ENCODE measurements around the gene EDARADD.
"Not testable (repeated sequence)": the region's sequence is repeated elsewhere in the genome, so short reads cannot be mapped to it uniquely, and the experiment has no call there.

Gene EDARADD

DNA sequence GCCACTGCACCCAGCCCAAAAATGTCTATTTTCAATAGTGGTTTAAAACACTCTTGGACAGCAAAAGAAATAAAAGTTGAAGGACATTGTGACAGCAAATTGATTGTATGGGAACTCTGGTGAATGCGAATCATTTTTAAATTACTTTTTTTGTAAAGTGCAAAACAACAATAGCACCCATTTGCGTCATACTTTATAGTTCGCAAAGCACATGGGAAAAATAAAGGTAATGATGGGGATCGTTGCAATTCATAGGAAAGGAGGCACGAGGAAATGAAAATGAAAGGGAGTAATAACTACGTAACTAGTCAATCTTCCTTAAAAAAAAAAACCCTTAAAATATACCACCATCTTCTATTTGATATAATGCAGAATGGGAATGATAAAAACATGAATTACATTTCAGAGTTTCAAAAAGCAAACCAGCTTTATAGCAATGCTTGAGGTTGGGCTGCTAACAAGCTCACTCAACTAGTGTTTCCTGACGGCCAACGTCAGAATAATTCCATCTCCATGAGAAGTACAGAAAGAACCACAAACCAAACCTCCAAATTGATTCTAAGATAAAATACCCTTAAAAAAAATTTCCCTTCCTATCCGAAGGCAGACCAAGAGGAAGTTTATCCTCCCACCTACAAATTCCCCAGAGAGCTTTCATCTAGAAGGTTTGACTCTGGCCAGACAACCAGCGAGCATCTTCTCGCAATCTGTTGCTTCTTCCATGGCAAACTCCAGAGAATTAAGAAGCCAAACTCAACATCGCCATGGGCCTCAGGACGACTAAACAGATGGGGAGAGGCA lies at the start of gene EDARADD:
TSS of gene EDARADD (plus strand) at position 606 of the 801 bp plus-strand sequence. CDS start at position 765, 159 bp downstream.
- DNase-seq: no peak

DNA sequence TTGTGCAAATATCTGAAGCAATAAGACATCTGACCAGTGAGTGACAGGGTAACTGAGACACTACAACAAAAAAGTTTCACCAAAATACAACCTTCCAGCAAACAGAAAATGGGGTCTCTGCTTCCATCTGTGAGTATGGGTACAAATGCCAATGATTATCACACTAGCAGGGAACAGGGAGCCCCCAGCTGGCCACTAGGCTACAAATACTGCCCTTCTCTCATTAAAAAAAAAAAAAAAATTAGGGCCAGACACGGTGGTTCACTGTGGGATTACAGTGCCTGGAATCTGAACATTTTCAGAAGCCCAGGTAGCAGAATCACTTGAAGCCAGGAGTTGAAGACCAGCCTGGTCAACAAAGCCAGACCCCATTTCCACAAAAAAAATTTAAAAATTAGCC lies 48.4 kb upstream of the EDARADD start:
- DNase-seq: no peak

DNA sequence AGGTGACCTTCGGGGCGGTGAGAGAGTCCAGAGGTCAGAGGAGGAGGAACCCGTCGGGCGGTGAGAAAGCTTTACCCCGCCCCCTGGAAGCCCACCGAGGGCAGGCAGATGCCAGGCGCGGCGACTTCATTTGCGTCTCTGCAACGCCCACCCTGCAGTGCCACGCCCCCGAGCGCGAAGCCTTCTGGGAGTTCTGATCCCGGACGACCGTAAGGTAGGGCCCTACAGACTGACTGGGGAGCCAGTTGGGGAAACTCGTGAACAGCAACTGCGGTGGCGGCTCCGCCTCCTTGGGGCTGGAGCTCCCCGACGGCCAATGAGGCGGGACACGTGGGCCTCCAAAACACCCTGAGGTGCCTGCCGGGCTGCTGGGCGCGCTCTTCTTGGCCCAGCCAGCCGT lies 46.0 kb upstream of the EDARADD start:
- no peak for DNase-seq

DNA sequence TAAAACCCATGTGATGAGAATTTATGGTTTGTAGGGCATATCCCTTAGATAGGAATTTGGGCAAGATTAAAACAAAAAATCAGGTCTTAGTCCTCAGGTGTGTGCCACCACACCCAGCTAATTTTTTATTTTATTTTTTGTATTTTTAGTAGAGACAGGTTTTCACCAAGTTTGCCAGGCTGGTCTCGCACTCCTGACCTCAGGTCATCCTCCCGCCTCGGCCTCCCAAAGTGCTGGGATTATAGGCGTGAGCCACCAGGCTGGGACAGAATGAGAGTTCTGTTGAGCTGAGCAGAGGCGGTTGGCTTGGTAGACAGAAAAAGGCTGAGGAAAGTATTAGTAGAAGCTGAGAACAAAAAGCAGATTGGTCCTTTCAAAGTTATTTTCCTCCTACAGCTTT lies 43.8 kb upstream of the EDARADD start:
- no peak for DNase-seq

DNA sequence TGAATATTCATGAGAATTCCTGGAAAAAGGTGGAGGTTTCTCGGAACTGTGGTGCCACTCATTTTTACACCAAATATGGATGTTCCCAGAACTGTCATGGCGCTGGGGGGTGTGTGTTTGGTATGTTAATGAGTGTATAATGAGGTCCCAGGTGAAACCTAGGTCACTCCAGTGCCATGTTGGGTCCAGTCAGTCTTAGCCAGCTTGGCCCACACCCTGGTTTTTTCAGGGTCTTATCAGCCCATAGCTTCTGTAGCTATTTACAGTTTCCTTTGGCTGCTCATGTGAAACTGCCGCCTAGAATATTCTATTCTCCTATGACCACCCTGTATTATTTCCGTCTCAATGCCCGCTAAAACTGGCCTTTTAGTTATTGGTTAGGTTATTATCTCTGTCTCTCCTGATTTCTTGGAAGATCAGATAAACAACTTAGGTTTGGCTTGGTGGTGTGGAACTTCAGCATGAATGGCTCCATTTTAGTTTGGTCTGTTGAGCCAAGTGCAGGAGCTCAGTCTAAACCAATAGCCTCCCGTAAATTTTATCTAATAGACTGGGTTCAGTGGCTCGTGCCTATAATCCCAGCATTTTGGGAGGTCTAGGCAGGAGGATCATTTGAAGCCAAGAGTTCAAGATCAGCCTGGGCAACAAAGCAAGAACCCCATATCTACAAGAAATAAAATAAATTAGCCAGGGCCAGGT lies 42.1 kb upstream of the EDARADD start:
- no peak for DNase-seq

DNA sequence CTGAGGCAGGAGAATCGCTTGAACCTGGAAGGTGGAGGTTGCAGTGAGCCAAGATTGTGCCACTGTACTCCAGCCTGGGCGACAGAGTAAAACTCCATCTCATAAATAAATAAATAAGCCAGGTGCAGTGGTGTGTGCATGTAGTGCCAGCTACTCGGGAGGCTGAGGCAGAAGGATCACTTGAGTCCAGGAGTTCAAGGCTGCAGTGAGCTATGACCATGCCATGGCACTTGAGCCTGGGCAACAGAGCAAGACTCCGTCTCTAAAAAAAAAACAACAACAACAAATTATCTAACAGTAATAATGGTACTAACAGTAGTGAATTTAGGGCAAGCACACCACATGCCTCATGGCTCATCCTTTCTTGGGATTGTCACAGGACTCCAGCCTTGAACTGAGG lies 41.3 kb upstream of the EDARADD start:
- not testable (repeated sequence) for DNase-seq

DNA sequence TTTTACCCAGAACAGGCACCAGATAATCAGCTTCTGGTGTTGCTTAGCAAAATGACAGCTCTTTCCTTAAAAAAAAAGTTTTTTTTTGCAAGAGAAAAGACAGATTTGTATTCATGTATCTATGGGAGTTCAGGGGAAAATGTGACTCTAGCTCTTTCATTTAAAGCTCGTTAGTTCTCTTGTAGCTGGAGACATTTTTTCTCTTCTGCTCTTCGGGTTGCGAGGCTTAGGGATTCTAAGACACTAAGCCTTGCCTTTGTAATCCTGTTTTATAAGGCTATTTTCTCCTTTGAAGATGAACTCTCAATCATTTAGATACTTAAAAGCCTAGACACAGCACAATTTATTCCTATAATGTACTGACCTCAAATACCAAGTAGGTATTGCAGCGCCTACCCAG lies 40.3 kb upstream of the EDARADD start:
- no peak for DNase-seq

DNA sequence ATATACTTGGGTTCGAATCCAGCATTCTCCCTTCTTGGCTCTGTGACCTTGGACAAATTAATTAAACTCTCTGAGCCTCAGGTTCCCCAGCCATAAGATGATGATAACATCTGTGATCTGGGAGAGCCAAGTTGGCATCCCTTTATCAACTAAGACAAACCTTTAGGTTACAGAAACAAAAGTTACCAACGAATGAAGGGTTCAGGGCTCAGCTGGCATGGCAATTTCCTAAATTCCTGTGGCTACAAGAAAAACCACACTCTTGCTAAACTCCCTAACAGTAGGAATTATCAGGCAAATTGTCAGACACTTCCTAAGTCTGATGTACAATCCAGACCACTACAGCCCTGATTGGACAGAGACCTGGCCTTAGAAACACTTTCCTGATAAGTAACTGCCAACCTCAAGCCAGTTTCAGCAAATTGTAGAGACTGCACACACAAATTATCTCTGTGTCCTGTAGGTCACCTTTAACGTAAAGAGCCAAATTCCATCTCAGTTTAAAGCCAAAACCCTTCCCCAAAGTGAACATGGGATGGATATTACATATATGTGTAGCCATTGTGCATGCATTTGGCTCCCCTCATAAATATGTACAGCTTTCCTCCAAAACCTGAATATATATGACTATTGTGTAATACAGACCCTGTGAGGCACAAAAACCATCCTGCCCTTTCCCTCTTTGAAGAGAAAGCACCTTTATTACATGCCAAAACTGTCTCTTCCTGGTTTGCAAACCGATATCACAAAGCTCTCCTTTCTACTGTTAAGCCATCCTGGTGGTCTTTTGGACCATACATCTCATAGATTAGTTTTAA lies 39.5 kb upstream of the EDARADD start:
- no peak for DNase-seq

DNA sequence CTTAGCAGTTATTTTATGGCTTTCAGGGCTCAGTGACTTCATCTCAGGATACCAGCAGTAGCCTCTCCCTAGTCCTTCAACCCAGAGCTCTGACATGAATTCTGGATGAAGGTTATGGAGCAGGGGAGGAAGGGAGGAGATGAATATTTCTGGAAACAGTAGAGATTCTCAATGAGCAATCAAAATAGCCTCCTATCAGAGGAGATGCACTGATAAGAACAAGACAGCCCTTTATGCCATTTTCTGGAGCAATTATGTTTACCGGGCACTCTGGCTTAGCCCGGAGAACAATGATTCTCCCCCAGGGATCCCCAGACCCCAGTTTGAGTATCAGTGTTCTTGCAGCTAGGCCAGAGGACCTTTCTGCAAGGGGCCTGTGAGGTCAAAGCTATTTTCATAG lies 37.9 kb upstream of the EDARADD start:
- no peak for DNase-seq

DNA sequence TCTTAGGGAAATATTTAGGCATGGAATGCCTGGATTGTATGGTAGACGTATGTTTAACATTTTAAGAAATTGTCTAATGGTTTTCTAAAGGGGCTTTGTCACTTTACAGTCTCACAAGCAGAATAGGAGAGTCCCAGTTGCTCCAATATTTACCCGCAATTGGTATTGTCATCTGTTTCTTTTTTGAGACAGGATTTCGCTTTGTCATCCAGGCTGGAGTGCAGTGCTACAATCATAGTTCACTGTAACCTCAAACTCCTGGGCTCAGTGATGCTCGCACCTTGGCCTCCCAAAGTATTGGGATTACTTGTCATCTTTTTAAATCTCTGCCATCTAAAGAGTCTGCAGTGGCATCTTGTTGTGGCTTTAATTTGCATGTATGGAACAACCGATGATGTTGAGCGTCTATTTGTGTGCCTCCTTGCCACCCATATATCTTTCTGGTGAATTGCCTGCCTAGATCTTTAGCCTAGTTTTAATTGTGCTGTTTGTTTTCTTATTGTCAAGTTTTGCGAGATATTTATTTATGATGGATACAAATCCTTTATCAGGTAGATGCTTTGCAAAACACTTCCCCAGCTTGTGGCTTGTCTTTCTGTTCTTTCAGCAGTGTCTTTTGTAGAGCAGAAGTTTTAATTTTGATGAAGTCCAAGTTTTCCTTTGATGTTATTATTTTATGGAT lies 32.0 kb upstream of the EDARADD start:
- DNase-seq: no peak

DNA sequence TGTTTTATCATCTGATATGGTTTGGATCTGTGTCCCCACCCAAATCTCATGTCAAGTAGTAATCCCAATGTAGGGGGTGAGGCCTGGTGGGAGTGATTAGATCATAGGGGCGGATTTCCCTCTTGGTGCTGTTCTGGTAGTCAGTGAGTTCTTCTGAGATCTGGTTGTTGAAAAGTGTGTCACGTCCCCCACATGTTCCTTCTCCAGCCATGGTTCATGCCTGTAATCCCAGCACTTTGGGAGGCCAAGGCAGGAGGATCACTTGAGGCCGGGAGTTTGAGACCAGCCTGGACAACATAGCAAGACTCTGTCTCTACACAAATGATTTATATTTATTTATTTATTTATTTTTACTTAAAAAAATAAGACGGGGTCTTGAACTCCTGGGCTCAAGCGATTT lies 30.8 kb upstream of the EDARADD start:
- DNase-seq: no peak

DNA sequence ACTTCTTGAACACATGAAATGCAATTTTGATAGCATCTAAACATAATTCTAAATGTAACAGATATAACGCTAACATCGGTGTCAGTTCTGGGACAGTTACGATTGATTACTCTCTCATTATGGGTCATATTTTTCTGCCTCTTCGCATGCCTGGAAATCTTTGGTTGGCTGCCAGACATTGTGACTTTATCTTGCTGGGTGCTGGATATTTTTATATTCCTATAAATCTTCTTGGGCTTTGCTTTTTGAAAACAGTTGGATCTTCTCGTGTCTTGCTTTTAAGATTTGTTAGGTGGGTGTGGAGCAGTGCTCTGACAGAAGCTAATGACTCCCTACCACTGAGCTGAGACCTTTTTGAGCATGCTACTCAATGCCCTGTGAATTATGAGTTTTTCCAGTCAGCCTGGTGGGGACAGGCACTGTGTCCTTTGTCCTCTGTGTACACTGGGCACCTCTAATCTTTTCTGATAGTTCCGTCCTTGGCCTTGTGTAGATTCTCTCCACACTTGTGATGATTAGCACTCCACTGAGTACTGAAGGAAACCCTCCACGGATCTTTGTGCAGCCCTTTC lies 28.0 kb upstream of the EDARADD start:
- no peak for DNase-seq

DNA sequence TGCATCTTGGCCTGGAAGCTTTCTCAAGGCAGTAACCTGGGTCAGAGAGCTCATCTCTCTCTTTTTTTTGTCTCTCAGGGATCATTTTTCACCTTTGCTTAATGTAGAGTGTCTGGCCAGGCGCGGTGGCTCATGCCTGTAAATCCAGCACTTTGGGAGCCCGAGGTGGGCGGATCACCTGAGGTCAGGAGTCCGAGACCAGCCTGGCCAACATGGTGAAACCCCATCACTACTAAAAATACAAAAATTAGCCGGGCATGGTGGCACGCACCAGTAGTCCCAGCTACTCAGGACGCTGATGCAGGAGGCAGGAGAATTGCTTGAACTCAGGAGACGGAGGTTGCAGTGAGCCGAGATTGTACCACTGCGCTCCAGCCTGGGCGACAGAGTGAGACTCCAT lies 27.4 kb upstream of the EDARADD start:
- not testable (repeated sequence) for DNase-seq

DNA sequence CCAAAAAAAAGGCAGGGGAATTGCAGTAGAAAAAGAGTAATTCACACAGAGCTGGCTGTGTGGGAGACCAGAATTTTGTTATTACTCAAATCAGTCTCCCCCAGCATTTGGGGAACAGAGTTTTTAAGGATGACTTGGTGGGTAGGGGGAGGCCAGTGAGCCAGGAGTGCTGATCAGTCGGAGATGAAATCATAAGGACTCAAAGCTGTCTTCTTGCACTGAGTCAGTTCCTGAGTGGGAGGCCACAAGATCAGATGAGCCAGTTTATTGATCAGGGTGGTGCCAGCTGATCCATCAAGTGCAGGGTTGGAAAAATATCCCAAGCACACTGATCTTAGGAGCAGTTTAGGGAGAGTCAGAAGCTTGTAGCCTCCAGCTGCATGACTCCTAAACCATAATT lies 23.7 kb upstream of the EDARADD start:
- DNase-seq: no peak

DNA sequence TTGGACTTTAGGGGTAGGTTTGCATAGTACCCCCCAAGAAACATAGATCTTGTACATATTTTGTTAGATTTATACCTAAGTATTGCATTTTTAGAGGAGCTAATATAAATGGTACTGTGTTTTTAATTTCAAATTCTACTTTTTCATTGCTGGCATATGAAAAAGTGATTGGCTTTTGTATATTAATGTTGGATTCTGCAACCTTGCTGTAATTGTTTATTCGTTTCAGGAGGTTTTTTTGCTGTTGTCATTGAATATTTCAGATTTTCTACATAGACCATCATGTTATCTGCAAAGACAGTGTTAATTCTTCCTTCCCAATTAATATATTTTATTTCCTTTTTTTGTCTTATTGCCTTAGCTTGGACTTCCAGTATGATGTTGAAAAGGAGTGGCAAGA lies 23.0 kb upstream of the EDARADD start:
- DNase-seq: no peak

DNA sequence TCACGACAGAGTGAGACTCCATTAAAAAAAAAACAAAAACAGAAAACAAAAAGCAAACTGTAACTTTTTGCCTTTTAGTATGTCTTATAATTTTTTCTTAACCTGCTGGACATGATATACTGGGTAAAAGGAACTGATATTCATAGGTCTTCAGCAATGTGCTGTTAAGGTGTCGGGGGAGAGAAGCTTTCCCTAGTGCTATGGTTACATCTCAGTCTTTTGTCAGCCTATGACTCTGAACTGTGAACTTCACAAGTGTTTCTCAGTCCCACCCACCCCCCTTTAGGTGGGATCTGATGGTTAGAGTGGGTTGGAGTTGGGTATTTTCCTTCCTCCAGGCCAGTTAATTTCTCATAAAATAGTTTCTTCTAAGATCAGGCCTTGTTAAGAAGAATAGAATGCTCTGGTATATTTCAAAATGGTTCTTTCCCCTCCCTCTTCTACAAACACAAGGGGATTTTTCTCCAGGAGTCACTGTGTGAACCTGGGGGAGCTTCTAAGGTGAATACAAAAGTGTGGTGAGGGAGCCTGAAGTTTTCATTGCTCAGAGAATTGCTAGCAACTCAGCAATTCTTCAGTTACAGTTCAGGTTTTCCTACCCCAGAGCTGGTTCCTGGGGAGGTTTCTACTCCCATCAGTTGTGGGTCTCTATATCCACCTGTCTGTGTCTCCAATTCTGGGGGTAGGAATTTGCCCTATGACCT lies 16.1 kb upstream of the EDARADD start:
- no peak for DNase-seq

DNA sequence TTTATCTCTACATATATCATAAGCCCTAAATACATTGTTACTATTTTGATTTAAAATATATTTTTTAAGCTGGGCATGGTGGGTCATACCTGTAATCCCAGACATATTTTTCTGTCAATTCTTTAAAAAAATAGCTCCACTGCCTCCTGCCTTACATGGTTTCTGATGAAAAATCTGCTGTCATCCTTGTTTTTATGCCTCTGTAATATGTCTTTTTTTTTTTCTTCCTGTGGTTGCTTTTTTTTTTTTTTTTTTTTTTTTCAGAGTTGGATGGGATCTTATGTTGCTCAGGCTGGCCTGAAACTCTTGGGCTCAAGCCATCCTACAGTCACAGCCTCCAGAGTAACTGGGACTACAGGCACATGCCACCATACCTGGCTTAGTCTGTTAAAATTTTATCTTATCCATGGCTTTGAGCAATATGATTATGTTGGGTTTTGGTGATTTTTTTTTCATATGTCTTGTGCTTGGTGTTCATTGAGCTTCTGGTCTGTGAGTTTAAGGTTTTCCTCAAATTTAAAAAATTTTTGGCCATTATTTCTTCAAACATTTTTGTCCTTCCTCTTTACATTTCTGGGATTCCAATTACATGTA lies 12.4 kb upstream of the EDARADD start:
- DNase-seq: no peak

DNA sequence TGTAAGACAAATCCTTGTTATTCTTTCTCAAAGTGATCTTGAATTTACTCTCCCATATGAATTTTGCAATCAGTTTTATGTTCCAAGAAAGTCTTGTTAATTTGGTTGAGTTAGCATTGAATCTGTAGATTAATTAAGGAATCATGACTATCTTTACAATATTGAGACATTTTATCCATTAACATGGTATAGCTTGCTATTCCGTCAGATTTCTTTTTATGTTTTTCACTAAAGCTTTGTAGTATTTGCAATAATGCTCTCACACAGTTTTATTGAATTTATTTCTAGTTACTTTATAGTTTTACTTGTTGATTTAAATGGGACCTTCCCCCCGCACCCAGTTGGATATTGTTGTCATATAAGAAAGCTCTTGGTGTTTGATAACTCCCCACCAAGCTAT lies 5.8 kb upstream of the EDARADD start:
- no peak for DNase-seq

DNA sequence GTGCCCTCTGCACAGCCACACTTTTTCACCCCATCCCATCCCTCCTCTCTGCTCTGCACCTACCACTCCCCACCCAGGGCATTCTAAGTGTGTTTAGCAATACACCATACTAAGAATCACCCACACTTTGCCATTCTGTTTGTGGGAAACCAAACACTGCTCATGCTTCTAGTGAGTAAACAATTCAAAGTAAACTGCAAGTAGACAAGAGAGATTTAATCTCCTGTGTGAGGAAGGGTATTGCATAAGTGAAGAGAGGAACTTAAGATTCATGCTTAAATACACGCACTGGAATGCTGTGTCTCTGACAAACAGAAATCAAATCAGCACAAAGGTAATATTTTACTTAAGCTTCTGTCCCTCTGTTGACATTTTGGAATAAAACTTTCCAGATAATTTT lies 4.8 kb upstream of the EDARADD start:
- DNase-seq: no peak

DNA sequence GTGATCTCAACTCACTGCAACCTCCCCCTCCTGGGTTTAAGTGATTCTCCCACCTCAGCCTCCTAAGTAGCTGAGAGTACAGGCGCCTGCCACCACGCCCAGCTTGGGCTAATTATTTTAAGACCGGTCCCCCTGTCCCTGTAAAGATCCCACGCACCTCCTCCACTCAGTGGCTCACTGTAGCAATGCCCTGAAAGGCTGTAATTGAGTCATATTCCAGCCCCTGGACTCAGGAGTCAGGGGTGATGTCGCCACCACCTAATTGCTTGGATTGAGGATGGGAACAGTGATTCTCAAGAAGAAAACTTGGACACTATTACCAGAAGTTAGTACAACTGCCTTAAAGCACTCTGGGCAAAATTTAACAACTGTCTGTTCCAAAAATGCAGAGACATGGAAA lies 3.1 kb upstream of the EDARADD start:
- no peak for DNase-seq

DNA sequence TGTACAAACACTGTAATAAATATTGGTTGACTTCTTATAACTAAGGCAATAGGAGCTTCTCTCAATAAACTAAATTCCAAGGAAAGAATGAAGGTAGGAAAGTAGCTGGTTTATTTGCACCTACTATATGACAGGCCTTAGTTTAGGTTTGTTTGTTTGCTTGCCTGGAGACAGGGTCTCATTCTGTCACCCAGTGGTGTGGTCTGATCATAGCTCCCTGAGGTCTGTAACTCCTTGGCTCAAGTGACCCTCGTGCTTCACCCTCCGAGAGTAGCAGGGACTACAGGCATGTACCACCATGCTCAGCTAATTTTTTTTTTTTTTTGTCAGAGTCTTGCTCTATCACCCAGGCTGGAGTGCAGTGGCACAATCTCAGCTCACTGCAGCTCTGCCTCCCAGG lies 1.9 kb upstream of the EDARADD start:
- DNase-seq: no peak

DNA sequence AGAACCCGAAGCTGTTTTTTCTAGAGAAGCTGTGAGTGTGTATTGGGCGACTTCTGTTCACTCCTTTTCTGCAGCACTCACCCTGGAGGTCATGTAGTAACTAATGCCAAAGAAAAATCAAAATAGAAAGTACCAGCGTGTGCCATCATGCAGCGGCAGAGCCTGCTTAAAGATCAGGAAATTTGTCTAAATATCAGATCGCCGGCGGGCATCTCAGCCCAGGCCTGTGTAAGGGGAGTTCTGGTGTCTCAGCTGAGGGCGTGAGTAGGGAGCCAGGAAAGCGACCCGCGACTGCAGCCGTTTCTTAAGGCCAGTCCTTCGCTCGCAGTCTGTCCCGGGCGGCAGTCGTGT lies 768 bp downstream of the EDARADD start:
- no peak for DNase-seq
